Measurements from ENCODE around the gene COA8. TPM values are rescaled to one million over a fixed set of nuclear protein-coding genes. Genes with fewer than 3 reads are reported as not detected.

The COA8 gene
- total RNA-seq, 4 donors from 2014 or later = 13.6 to 20.8 (median 17.9) TPM

- H3K27ac ChIP-seq = peak overlapping the region; percentile 71 to 86 (median 78)
- H3K9me3 ChIP-seq = no peaks in the 10 kb centered on the region
- H3K4me3 ChIP-seq = peak overlapping the region; percentile 70 to 96 (median 86)
- no peak for TF ChIP-seq POLR2A (IDR thresholded peaks at IDR 0.05)
- TF ChIP-seq CTCF (IDR thresholded peaks at IDR 0.05) = no peak
- H3K27me3 ChIP-seq = no peaks in the 10 kb centered on the region
- H3K36me3 ChIP-seq = no peaks in the 10 kb centered on the region
- no peak for DNase-seq
- peaks cover 6 to 71% (median 22%) of the 10 kb centered on the region in 4 donors for H3K4me1 ChIP-seq
Observed at GRCh38 chr14:103528146-103528586, 34.6 kb upstream of the COA8 start.

GRCh38 chr14:103528587-103529382 lies 34.0 kb upstream of the COA8 start, which contains the start of gene TRMT61A:
Gene TRMT61A (plus strand): TSS chr14:103529196. CDS start chr14:103529979, 783 bp downstream.
- TF ChIP-seq POLR2A (IDR thresholded peaks at IDR 0.05) = peak; percentile 20 to 54
- TF ChIP-seq CTCF (IDR thresholded peaks at IDR 0.05) = no peak
- peak; percentile 77 to 96 (median 93) for DNase-seq
- Histone ChIP-seq H3K9me3 (no peaks in the 10 kb centered on the region), H3K36me3 (peaks cover 0 to 5% (median 0%) of the 10 kb centered on the region in 3 donors), H3K4me3 (peak within 1 kb of the TSS; percentile 70 to 96 (median 86)), H3K27ac (peak within 1 kb of the TSS; percentile 71 to 86 (median 78)), H3K27me3 (no peaks in the 10 kb centered on the region), H3K4me1 (peaks cover 6 to 70% (median 22%) of the 10 kb centered on the region in 4 donors)

- Histone ChIP-seq H3K9me3 (no peaks in the 10 kb centered on the region), H3K4me1 (peaks cover 6 to 72% (median 22%) of the 10 kb centered on the region in 4 donors), H3K27me3 (no peaks in the 10 kb centered on the region), H3K27ac (peak overlapping the region; percentile 71 to 86 (median 78)), H3K4me3 (peak overlapping the region; percentile 70 to 96 (median 86)), H3K36me3 (peaks cover 0 to 7% (median 0%) of the 10 kb centered on the region in 3 donors)
- no peak for DNase-seq
- TF ChIP-seq CTCF (IDR thresholded peaks at IDR 0.05) (no peak), POLR2A (IDR thresholded peaks at IDR 0.05) (no peak)
Observed at GRCh38 chr14:103529383-103530365, 33.1 kb upstream of the COA8 start.

- no peaks in the 10 kb centered on the region for H3K9me3 ChIP-seq
- H3K27ac ChIP-seq = no peak overlapping the region
- peaks cover 6 to 64% (median 22%) of the 10 kb centered on the region in 4 donors for H3K4me1 ChIP-seq
- no peak for DNase-seq
- peaks cover 0 to 7% (median 0%) of the 10 kb centered on the region in 3 donors for H3K36me3 ChIP-seq
- TF ChIP-seq CTCF (IDR thresholded peaks at IDR 0.05) (no peak), POLR2A (IDR thresholded peaks at IDR 0.05) (no peak)
- no peaks in the 10 kb centered on the region for H3K27me3 ChIP-seq
- H3K4me3 ChIP-seq = peak overlapping the region in 1 of 4 donors; percentile 96
Observed at GRCh38 chr14:103530390-103530789, 32.4 kb upstream of the COA8 start.

- H3K36me3 ChIP-seq = peaks cover 0 to 7% (median 0%) of the 10 kb centered on the region in 3 donors
- H3K4me3 ChIP-seq = no peak overlapping the region
- H3K4me1 ChIP-seq = peaks cover 6 to 60% (median 22%) of the 10 kb centered on the region in 4 donors
- H3K27me3 ChIP-seq = no peaks in the 10 kb centered on the region
- TF ChIP-seq POLR2A (IDR thresholded peaks at IDR 0.05) (no peak), CTCF (IDR thresholded peaks at IDR 0.05) (no peak)
- H3K9me3 ChIP-seq = no peaks in the 10 kb centered on the region
- DNase-seq = no peak
- H3K27ac ChIP-seq = no peak overlapping the region
Observed at GRCh38 chr14:103530831-103531230, 31.9 kb upstream of the COA8 start.
